GM21723 (cell line): ENCODE measurements around the gene MRTO4.

Experiments used
- ATAC-seq: cut with Tn5 transposase; IDR thresholded peaks from one replicate; pipeline ENCODE4 v1.9.1; 2021; ENCODE audit warnings: mild to moderate bottlenecking, moderate library complexity; ENCODE audit not compliant: unreplicated experiment

MRTO4 gene

DNA sequence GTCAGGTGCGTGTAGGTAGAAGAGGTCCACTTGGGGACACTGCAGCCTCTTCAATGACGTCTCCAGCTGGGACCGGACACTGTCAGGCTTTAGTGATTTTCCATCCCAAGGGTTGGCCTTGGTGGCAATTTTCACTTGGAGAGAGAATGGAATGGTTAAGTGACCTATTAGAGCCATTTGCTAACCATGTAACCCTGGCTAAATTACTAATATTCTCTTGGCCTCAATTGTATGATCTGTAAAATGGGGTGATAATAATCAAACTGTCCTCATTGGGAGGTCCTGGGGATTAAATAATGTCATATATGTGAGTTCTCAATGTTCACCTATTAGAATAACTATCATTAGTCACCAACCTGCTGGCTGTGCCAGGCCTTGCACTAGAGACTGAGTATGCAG, 56.9 kb downstream of the MRTO4 start:
- no peak for ATAC-seq

DNA sequence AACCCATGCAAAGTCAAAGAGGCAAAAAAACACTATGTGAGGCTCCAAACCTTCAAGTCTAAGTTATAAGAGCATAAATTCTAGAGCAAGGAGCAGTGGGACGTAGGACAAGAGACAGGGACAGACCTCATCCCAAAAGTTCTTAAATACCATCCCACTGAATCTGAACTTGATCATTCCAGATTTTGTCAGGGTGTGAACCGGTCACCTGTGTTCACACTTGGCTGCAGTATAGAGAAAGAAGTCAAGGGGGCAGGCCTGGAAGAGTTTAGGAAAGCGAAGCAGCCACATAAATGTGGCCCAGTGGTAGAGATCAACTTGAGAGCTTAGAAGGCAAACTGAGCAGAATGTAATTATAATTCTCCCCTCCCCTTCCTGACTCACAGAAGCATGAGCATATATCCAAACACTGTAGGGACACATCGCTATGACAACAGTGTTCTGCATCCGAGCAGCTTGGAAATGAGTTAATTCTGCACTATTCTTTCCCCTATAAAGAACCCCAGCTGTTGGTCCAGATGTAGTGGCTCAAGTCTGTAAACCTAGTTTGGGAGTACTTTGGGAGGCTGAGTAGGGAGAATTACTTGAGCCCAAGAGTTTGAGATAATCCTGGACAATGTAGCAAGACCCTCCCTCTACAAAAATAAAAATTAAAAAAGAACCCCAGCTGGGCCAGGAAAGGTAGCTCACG, 57.7 kb downstream of the MRTO4 start:
- no peak for ATAC-seq
